Fibroblast of villous mesenchyme (primary cell): ENCODE data around the gene CHRNA7. TPM values are rescaled to one million over a fixed set of nuclear protein-coding genes. Genes with fewer than 3 reads are reported as not detected.
"Not testable (repeated sequence)": the region's sequence is repeated elsewhere in the genome, so short reads cannot be mapped to it uniquely, and the experiment has no call there.

Source experiments
- DNase-seq: peaks from one replicate; pipeline ENCODE4 v3.0.0-alpha.2; 2010; ENCODE audit warnings: low read depth
- H3K4me3 ChIP-seq: 2 replicates; pipeline ENCODE4 v1.5.1; 2011; ENCODE audit warnings: low read depth, mild to moderate bottlenecking, low read length
- CTCF ChIP-seq: IDR thresholded peaks from 2 replicates; pipeline ENCODE4 v1.5.1; 2012; ENCODE audit warnings: low read depth, mild to moderate bottlenecking, low read length; ENCODE audit not compliant: insufficient read depth
- total RNA-seq: library from RNA; depleted of rRNA; stranded (reverse); fragments of >200 nt; gene quantifications from 2 replicates; pipeline ENCODE4 v1.2.3, GENCODE V29; 2012

The CHRNA7 gene
- total RNA-seq, 1 donor, result not detected

- no peak overlapping the region for H3K4me3 ChIP-seq
- no peak for DNase-seq
- no peak for TF ChIP-seq CTCF
Observed at GRCh38 chr15:32125595-32125994, 95.3 kb downstream of the CHRNA7 start.

GRCh38 chr15:32129815-32130214, 99.5 kb downstream of the CHRNA7 start:
- DNase-seq, result no peak
- no peak overlapping the region for H3K4me3 ChIP-seq

GRCh38 chr15:32130823-32131222, 100.5 kb downstream of the CHRNA7 start:
- no peak for TF ChIP-seq CTCF
- no peak overlapping the region for H3K4me3 ChIP-seq
- no peak for DNase-seq

More at GRCh38 chr15:32129815-32130214, 99.5 kb downstream of the CHRNA7 start:
- no peak for TF ChIP-seq CTCF

- no peak overlapping the region for H3K4me3 ChIP-seq
- no peak for TF ChIP-seq CTCF
- DNase-seq, result no peak
Observed at GRCh38 chr15:32131803-32132202, 101.5 kb downstream of the CHRNA7 start.

GRCh38 chr15:32132859-32133258, 102.5 kb downstream of the CHRNA7 start:
- no peak for TF ChIP-seq CTCF
- no peak for DNase-seq
- no peak overlapping the region for H3K4me3 ChIP-seq

- no peak for DNase-seq
- no peak for TF ChIP-seq CTCF
- H3K4me3 ChIP-seq, result no peak overlapping the region
Observed at GRCh38 chr15:32134842-32135241, 104.5 kb downstream of the CHRNA7 start.

- TF ChIP-seq CTCF, result no peak
- DNase-seq, result no peak
- H3K4me3 ChIP-seq, result no peak overlapping the region
Observed at GRCh38 chr15:32135335-32135734, 105.0 kb downstream of the CHRNA7 start.

GRCh38 chr15:32145512-32145911, 115.2 kb downstream of the CHRNA7 start:
- not testable (repeated sequence) for H3K4me3 ChIP-seq, DNase-seq
